NCI-H1436 treated with DMSO at 0.1 percent for 48 hours (cell line): Measurements from ENCODE around the gene HPRT1.

ENCODE experiments used
- DNase-seq: peaks from one replicate; lab custom pipeline; 2025; lab: John Stamatoyannopoulos, UW

HPRT1 gene

GRCh38 chrX:134476284-134476683 lies 16.3 kb downstream of the HPRT1 start:
- no peak for DNase-seq

GRCh38 chrX:134478374-134478773 lies 18.4 kb downstream of the HPRT1 start:
- no peak for DNase-seq

- no peak for DNase-seq
Observed at GRCh38 chrX:134480061-134480460, 20.1 kb downstream of the HPRT1 start.

- no peak for DNase-seq
Observed at GRCh38 chrX:134481339-134481738, 21.4 kb downstream of the HPRT1 start.

- DNase-seq = no peak
Observed at GRCh38 chrX:134482371-134482770, 22.4 kb downstream of the HPRT1 start.

DNA sequence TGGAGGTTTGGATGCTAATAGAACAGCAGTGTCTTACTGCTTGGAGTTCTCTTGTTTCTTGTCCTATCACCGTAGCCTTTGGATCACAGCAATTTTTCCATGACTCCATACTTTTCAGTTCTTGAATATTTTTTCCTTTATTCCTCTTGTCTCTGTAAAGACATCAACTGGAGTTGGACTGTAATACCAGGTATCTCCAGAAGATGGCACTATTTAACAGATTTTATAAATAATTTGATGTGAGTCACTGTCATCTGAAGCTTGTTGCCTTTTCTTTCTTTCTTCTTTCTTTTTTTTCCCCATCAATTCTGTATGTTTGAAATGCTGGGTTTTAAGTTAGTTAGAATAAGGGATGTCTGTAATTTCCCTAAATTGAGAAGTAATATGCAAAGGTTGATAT lies 24.1 kb downstream of the HPRT1 start:
- no peak for DNase-seq

DNA sequence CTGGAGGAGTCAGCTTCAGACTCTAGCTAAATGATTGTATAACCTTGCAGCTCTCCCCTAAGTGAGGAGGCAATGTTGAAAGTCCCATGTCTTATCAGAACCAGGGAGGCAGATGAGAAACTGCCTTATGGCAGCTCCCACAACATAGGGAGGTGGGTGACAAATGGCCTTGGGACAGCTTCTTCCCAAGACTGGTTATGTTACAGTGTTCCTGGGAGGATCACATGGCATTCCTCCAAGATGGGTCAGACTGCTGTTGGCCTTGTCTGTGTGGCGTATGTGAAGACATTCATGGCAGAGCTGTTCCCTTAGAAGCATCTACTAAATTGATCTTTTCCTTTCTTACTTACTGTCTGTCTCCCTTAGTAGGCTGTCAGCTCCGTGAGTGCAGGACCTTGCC lies 42.0 kb downstream of the HPRT1 start:
- no peak for DNase-seq

GRCh38 chrX:134502686-134503085 lies 42.7 kb downstream of the HPRT1 start:
- no peak for DNase-seq

DNA sequence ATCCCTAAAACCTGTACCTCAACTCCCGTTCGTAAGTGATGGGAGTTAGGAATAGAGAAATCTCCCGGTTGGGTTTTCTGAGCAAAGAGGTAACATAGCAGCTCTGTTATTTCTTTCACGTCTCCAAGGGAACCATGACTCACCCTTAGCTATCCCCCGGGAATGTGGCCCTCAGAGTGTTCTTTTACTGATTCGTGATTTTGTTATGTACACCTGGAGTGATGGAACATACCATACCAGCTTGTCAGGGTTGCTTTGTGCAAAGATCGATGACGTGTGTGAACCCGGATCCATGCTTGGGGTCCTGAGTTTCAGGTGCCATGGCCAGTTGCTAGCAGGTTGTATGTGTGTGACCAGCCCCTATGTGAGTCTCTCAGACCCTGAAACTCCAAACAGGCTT lies 52.6 kb downstream of the HPRT1 start:
- no peak for DNase-seq

DNA sequence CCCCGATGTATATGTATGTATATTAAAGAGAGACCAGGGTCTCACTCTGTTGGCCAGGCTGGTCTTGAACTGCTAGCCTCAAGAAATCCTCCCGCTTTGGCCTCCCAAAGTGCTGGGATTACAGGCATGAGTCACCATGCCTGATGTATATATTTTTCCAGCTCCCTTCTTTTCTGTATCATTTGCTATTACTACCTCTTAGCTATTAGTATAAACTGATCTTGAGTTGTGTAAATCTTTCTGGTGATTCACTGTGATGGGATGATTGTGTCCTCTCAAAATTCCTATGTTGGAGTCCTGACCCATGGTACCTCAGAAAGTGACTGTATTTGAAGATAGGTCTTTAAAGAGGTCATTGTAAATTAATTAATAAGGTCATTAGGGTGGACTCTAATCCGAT lies 53.1 kb downstream of the HPRT1 start:
- no peak for DNase-seq

- no peak for DNase-seq
Observed at GRCh38 chrX:134520860-134521390, 61.0 kb downstream of the HPRT1 start.

DNA sequence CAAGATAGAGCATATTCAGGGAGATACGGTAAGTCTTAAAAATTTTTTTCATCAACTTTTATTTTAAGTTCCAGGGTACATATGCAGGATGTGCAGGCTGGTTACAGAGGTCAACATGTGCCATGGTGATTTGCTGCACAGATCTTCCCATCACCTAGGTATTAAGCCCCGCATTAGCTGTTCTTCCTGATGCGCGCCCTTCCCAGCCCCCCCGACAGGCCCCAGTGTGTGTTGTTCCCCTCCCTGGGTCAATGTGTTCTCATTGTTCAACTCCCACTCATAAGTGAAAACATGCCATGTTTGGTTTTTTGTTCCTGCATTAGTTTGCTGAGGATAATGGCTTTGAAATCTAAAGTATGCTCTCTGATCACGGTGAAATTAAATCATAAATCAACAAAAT lies 64.2 kb downstream of the HPRT1 start:
- DNase-seq = no peak

DNA sequence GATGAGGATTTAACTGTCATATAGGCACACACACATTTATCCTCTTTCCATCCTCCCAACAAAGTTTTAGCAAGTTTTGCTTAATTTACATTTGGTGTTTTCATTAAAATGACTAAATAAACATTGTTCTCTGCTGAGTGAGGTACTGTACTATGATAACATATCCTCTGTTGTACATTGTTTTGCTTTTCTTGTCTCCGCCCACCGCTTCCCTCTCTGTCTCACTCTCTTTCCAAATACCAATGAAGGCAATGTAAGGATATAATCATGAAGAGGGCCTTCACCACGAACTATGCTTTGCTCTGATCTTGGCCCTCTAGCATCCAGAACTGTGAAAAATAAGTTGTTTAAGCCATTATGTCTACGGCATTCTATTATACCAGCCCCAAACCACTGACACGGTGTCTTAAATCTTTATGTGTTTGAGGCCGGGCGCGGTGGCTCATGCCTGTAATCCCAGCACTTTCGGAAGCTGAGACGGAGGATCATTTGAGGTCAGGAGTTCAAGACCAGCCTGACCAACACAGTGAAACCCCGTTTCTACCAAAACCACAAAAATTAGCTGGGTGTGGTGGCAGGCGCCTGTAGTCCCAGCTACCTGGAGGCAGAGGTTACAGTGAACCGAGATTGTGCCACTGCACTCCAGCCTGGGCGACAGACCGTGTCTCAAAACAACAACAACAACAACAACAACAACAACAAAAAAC lies 65.3 kb downstream of the HPRT1 start:
- no peak for DNase-seq

DNA sequence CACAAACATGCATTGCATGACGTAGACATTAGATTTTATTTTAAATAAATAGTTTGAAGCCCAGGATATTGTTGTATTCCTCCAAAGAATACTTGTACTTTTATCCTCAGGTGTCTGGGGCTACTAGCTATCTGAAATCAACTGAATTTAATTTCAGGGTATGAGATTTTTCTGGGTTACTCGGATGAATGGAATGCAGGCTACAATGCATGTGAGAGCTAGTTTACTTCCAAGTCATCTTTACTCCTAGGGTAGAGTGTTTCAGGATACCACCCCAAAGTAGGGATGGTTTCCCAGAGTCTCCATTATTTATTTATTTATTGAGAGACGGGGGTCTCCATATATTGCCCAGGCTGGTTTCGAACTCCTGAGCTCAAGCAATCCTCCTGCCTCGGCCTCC lies 66.4 kb downstream of the HPRT1 start:
- DNase-seq = no peak

DNA sequence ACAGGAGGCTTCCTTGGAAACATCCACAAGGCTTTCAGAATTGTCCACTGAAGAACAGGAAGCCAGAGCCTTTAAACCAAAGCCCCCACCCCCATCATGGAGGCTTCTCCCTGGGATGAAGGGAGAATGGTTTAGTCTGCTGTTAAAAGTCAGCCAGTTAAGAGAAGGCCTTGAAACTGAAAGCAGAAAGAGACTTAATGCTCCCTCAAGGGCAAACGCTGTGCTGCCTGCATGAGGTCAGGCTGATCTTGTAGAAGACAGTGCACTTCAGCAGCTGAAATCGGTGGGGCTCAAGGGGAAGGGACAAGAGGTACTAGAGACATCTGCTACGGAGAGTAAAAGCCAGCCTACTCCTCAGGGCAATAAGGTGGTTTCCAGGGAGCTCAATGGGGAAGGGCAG lies 69.0 kb downstream of the HPRT1 start:
- no peak for DNase-seq

DNA sequence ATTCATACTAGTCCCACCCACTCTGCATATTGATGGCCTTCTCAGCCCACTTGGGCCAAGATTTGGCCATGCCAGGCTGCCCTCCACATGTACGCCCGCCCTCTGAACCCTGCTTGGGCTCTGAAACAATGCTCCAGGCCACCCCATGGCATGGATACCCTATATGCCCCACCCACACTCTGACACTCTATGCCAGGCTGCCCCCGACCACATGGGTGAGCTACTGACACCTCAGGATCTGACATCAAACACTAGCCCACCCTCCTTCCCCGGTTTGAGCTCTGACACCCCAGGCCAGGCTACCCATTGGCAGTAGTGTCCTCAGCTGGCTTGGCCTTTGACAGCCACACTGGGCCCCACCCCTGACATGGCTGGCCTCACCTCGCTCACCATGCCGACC lies 69.5 kb downstream of the HPRT1 start:
- no peak for DNase-seq

DNA sequence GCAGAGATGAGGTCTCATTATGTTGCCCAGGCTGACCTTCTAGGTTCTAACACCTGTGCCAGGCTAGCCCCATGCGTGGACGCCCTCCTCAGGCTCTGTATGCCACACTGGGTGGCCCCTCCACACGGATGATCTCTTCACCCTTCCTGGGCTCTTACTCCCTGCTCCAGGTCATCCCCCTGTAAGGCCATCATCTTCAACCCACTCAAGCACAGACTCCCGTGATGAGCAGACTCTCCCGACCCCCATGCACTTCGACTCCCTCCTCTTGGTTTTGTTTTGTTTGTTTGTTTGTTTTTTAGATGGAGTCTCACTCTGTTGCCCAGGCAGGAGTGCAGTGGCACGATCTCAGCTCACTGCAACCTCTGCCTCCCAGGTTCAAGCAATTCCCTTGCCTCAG lies 70.9 kb downstream of the HPRT1 start:
- no peak for DNase-seq

- DNase-seq = no peak
Observed at GRCh38 chrX:134533352-134533751, 73.4 kb downstream of the HPRT1 start.

GRCh38 chrX:134533952-134534351 lies 74.0 kb downstream of the HPRT1 start:
- no peak for DNase-seq

DNA sequence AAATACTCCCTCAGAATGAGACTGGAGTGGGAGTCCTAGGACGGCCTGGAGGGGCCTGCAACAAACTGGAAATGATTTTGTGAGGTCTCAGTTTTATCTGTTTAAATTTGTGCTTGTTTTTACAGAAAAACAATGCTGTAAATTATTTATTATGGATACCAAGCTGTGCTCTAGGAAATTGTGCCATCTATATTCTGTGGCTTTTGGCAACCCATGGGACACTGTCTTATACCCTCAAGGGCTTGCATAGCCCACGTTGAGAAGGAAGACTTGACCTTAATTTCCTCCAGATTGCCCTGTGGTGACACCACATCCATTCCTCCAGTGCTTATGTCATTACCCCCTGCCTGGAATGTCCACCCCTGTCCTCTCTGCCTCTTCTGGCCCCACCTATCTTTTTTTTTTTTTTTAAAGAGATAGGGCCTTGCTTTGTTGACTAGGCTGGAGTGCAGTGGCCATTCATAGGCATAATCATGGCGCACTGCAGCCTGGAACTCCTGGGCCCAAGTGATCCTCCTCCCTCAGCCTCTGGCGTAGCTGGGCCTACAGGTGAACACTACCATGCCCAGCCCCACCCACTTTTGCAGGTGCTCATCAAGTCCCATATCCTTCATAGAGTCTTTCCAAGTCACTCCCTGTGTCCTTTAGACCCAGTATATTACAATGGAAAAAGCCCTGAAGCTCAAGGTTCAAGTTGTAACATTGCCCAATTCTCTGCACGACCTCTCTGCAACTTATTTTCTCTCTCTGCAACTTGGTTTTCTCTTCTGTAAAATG lies 77.4 kb downstream of the HPRT1 start:
- no peak for DNase-seq

GRCh38 chrX:134538316-134538715 lies 78.4 kb downstream of the HPRT1 start:
- DNase-seq = no peak

DNA sequence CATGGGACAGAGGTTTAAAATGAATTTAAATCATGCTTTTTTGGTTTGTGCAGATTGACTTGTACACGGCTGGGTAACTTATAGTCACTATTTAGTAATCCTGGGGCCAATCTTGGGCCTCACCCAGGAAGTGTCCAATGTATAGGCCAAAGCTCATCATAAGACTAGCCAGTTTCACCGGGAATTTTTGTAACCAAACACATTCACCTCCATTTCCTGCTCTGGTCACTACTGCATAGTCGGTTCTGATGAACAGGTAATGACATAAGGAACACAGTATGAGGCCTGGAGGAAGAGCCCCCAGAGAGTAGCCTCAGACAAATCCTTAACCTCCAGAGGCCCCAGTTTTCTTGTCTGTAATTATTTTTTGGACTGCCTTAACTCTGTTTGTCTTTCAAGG lies 81.9 kb downstream of the HPRT1 start:
- DNase-seq = no peak

- peak; percentile 42 for DNase-seq
Observed at GRCh38 chrX:134542485-134542884, 82.5 kb downstream of the HPRT1 start.

- DNase-seq = no peak
Observed at GRCh38 chrX:134543288-134543687, 83.3 kb downstream of the HPRT1 start.
